Measurements from ENCODE around the gene TEAD1. TPM values are rescaled to one million over a fixed set of nuclear protein-coding genes. Genes with fewer than 3 reads are reported as not detected.

TEAD1 gene
- total and polyA plus RNA-seq, 2 donors (not counting 3 experiments of a cell fraction or from before 2014, with no cell fraction given): 15.3 to 49.0 TPM

DNA sequence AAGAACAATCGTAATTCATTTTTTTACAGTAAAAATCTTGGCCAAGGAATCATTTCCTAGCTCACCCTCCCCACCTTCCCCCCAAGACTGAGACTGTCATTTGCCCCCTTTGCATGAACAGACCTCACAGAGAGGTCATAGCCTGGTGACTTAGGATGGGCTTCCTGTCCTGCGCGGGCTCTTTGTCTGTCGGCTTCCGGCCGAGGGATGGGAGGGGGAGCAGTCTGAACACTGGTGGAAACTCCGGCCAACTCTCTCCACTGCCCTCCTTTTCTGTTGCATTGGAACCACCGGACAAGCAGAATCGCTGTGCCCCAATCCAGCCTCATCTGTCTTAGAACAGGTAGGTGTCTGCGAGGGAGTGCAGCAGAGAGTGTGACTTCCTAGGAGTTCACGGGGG lies 41.7 kb downstream of the TEAD1 start:
- Histone ChIP-seq H3K9ac (replicated peaks; ENCODE audit: extremely low read depth, insufficient read depth, low read length) (no peak overlapping the region), H4K20me1 (replicated peaks; ENCODE audit: control insufficient read depth, extremely low read depth, insufficient read depth, low read length) (no peaks in the 10 kb centered on the region), H3K79me2 (ENCODE audit: control insufficient read depth, insufficient read depth, low read length) (peaks cover 12% of the 10 kb centered on the region), H3K27ac (ENCODE audit: insufficient read depth, low read depth, low read length) (no peak overlapping the region), H3K27me3 (ENCODE audit: control insufficient read depth in 2 of 2, insufficient read depth in 2 of 2, low read length in 2 of 2) (no peaks in the 10 kb centered on the region), H3K9me1 (replicated peaks; ENCODE audit: control insufficient read depth, extremely low read depth, insufficient read depth, low read length) (no peaks in the 10 kb centered on the region), H2AFZ (ENCODE audit: low read depth, low read length) (no peak overlapping the region), H3K4me3 (replicated peaks in 1 of 3; ENCODE audit: insufficient read depth in 1 of 3, low read depth in 1 of 3, low read length in 3 of 3) (no peak overlapping the region), H3K4me2 (ENCODE audit: insufficient read depth, low read length) (peak overlapping the region; percentile 10), H3K9me3 (replicated peaks; ENCODE audit: control insufficient read depth, insufficient read depth, low read length) (no peaks in the 10 kb centered on the region), H3K4me1 (ENCODE audit: control insufficient read depth, extremely low read depth, insufficient read depth, low read length) (peaks cover 17% of the 10 kb centered on the region), H3K36me3 (ENCODE audit: control insufficient read depth in 2 of 2, extremely low read depth in 1 of 2, insufficient read depth in 2 of 2, low read length in 2 of 2) (no peaks in the 10 kb centered on the region)
- TF ChIP-seq POLR2AphosphoS5 (IDR thresholded peaks at IDR 0.05; ENCODE audit: insufficient read depth, low read depth, low read length) (peak; percentile 54), MYC (IDR thresholded peaks at IDR 0.05; ENCODE audit: low read depth, low read length) (no peak)
- ChIA-PET POLR2A (interaction anchor here (0.7 kb wide), 1 partner anchor 8 kb away, joined by 3 read pairs; no protein-coding TSS in a partner anchor), CTCF (no interaction called here)
- dilution Hi-C loops (cut with MboI; ENCODE audit: extremely low pct_ligation_motif_present, low sequenced_read_pairs): no loop called here
- BruUV-seq (replicated peaks): no TSS peak
- FAIRE-seq (peak; percentile 89), DNase-seq (ENCODE audit: low read depth, low spot score) (peak; percentile 40)
- intact Hi-C loops (cut with micrococcal nuclease): no loop called here

GRCh38 chr11:12716816-12717215 lies 42.6 kb downstream of the TEAD1 start:
- intact Hi-C loops (cut with micrococcal nuclease) (no loop called here), dilution Hi-C loops (cut with MboI; ENCODE audit: extremely low pct_ligation_motif_present, low sequenced_read_pairs) (no loop called here)
- Histone ChIP-seq H3K4me2 (ENCODE audit: insufficient read depth, low read length) (no peak overlapping the region), H3K79me2 (ENCODE audit: control insufficient read depth, insufficient read depth, low read length) (peaks cover 15% of the 10 kb centered on the region), H3K27me3 (ENCODE audit: control insufficient read depth in 2 of 2, insufficient read depth in 2 of 2, low read length in 2 of 2) (no peaks in the 10 kb centered on the region), H3K4me1 (ENCODE audit: control insufficient read depth, extremely low read depth, insufficient read depth, low read length) (peaks cover 17% of the 10 kb centered on the region), H2AFZ (ENCODE audit: low read depth, low read length) (no peak overlapping the region), H3K9me3 (replicated peaks; ENCODE audit: control insufficient read depth, insufficient read depth, low read length) (no peaks in the 10 kb centered on the region), H3K4me3 (replicated peaks in 1 of 3; ENCODE audit: insufficient read depth in 1 of 3, low read depth in 1 of 3, low read length in 3 of 3) (no peak overlapping the region), H3K36me3 (ENCODE audit: control insufficient read depth in 2 of 2, extremely low read depth in 1 of 2, insufficient read depth in 2 of 2, low read length in 2 of 2) (no peaks in the 10 kb centered on the region), H3K9me1 (replicated peaks; ENCODE audit: control insufficient read depth, extremely low read depth, insufficient read depth, low read length) (no peaks in the 10 kb centered on the region), H4K20me1 (replicated peaks; ENCODE audit: control insufficient read depth, extremely low read depth, insufficient read depth, low read length) (no peaks in the 10 kb centered on the region), H3K27ac (ENCODE audit: insufficient read depth, low read depth, low read length) (no peak overlapping the region), H3K9ac (replicated peaks; ENCODE audit: extremely low read depth, insufficient read depth, low read length) (no peak overlapping the region)
- ChIA-PET POLR2A (no interaction called here), CTCF (no interaction called here)
- no TSS peak for BruUV-seq (replicated peaks)
- no peak for FAIRE-seq
- no peak for TF ChIP-seq MAX (IDR thresholded peaks at IDR 0.05; ENCODE audit: insufficient read depth, insufficient read length)
- DNase-seq (ENCODE audit: low read depth, low spot score): no peak
